Activated CD8-positive, alpha-beta T cell treated with anti-CD3 and anti-CD28 coated beads for 36 hours (primary cell): ENCODE measurements around the gene CCL22. TPM values are rescaled to one million over a fixed set of nuclear protein-coding genes. Genes with fewer than 3 reads are reported as not detected.

Experiments
- ATAC-seq: fragments of 200-7000 bp; cut with Tn5 transposase; one replicate; pipeline ENCODE4 v1.10.0; 2021; ENCODE audit warnings: mild to moderate bottlenecking, moderate library complexity
- CTCF ChIA-PET: fragments of 350-600 bp; sonication (Branson Sonifier 250); formaldehyde crosslinking; loops from one replicate; lab custom pipeline; 2021; ENCODE audit warnings: antibody characterized with exemption; lab: Charles Lee
- POLR2A ChIA-PET: fragments of 350-600 bp; sonication (Branson Sonifier 250); formaldehyde crosslinking; loops from one replicate; lab custom pipeline; 2021; ENCODE audit warnings: antibody characterized with exemption; lab: Charles Lee
- DNase-seq: peaks from one replicate; pipeline ENCODE4 v3.0.0-alpha.2; 2020
- H3K27ac Mint-ChIP-seq: one replicate; pipeline ENCODE4 v1.8.0; 2021; ENCODE audit warnings: mild to moderate bottlenecking, mixed read lengths
- H3K27me3 Mint-ChIP-seq: one replicate; pipeline ENCODE4 v1.8.0; 2021; ENCODE audit warnings: mixed read lengths
- H3K36me3 Mint-ChIP-seq: one replicate; pipeline ENCODE4 v1.8.0; 2021; ENCODE audit warnings: low read depth, mixed read lengths
- H3K4me1 Mint-ChIP-seq: one replicate; pipeline ENCODE4 v1.8.0; 2021; ENCODE audit warnings: low read depth, mixed read lengths
- H3K4me3 Mint-ChIP-seq: one replicate; pipeline ENCODE4 v1.8.0; 2021; ENCODE audit warnings: mild to moderate bottlenecking, moderate library complexity, mixed read lengths
- H3K9me3 Mint-ChIP-seq: one replicate; pipeline ENCODE4 v1.8.0; 2021; ENCODE audit warnings: mixed read lengths
- CTCF ChIP-seq: fragments of 200-600 bp; IDR thresholded peaks from one replicate; pipeline ENCODE4 v1.8.0; 2022; ENCODE audit warnings: antibody characterized with exemption, mild to moderate bottlenecking
- intact Hi-C: fragments of 100-400 bp; cut with micrococcal nuclease; formaldehyde crosslinking; loops from one replicate; pipeline ENCODE4 v1.10.0; 2022
- total RNA-seq, 2 experiments: library from RNA; stranded (reverse); gene quantifications; one replicate each; pipeline ENCODE4 v1.2.3, GENCODE V29; 2021

Gene CCL22
- total RNA-seq, 2 experiments from 2014 or later = 7.1 to 7.4 TPM

- DNase-seq (no peak), ATAC-seq (no peak)
- Mint-ChIP-seq H3K27me3 (no peaks in the 10 kb centered on the region), H3K9me3 (no peaks in the 10 kb centered on the region), H3K36me3 (no peaks in the 10 kb centered on the region), H3K27ac (no peak overlapping the region), H3K4me3 (no peak overlapping the region), H3K4me1 (peaks cover 41% of the 10 kb centered on the region)
- ChIA-PET POLR2A (interaction anchor here (0.6 kb wide), 1 partner anchor 45 kb away, joined by 3 read pairs; no protein-coding TSS in a partner anchor), CTCF (interaction anchor here (3.0 kb wide), 1 partner anchor 41 kb away, joined by 23 read pairs; no protein-coding TSS in a partner anchor)
- intact Hi-C loops = no loop called here
- TF ChIP-seq CTCF = no peak
These were observed 17.8 kb downstream of the CCL22 start for GRCh38 chr16:57376313-57376818.

GRCh38 chr16:57377080-57377841, 18.7 kb downstream of the CCL22 start:
- DNase-seq (peak; percentile 91), ATAC-seq (peak; percentile 92)
- H3K9me3 Mint-ChIP-seq = no peaks in the 10 kb centered on the region
- intact Hi-C loops = no loop called here
- H3K36me3 Mint-ChIP-seq = no peaks in the 10 kb centered on the region
- H3K4me3 Mint-ChIP-seq = no peak overlapping the region
- peaks cover 43% of the 10 kb centered on the region for H3K4me1 Mint-ChIP-seq
- CTCF ChIA-PET = interaction anchor here (0.9 to 3.0 kb wide), 5 partner anchors 40 to 109 kb away, joined by 3 to 23 read pairs (median 4); partner anchors contain the start of gene DOK4
- H3K27me3 Mint-ChIP-seq = no peaks in the 10 kb centered on the region
- POLR2A ChIA-PET = interaction anchor here (0.6 to 1.1 kb wide), 2 partner anchors 40 to 75 kb away, joined by 3 to 4 read pairs; no protein-coding TSS in a partner anchor
- peak; percentile 62 for TF ChIP-seq CTCF
- H3K27ac Mint-ChIP-seq = peak overlapping the region; percentile 18

- no peak overlapping the region for H3K4me3 Mint-ChIP-seq
- ChIA-PET POLR2A (no interaction called here), CTCF (no interaction called here)
- no peak overlapping the region for H3K27ac Mint-ChIP-seq
- no peak for TF ChIP-seq CTCF
- H3K27me3 Mint-ChIP-seq = no peaks in the 10 kb centered on the region
- H3K9me3 Mint-ChIP-seq = no peaks in the 10 kb centered on the region
- H3K36me3 Mint-ChIP-seq = no peaks in the 10 kb centered on the region
- H3K4me1 Mint-ChIP-seq = peaks cover 33% of the 10 kb centered on the region
- ATAC-seq = no peak
- intact Hi-C loops = no loop called here
- DNase-seq = no peak
These were observed 21.0 kb downstream of the CCL22 start for GRCh38 chr16:57379579-57379978.

- H3K27me3 Mint-ChIP-seq = no peaks in the 10 kb centered on the region
- no peak for ATAC-seq
- no peak overlapping the region for H3K27ac Mint-ChIP-seq
- no peak for TF ChIP-seq CTCF
- intact Hi-C loops = no loop called here
- H3K4me3 Mint-ChIP-seq = no peak overlapping the region
- H3K36me3 Mint-ChIP-seq = no peaks in the 10 kb centered on the region
- POLR2A ChIA-PET = no interaction called here
- H3K9me3 Mint-ChIP-seq = no peaks in the 10 kb centered on the region
- DNase-seq = peak; percentile 24
- H3K4me1 Mint-ChIP-seq = peaks cover 29% of the 10 kb centered on the region
- CTCF ChIA-PET = interaction anchor here (1.3 kb wide), 2 partner anchors 36 to 80 kb away, joined by 3 read pairs; no protein-coding TSS in a partner anchor
These were observed 22.3 kb downstream of the CCL22 start for GRCh38 chr16:57380671-57381462.
